ENCODE data around the gene ACD. TPM values are rescaled to one million over a fixed set of nuclear protein-coding genes. Genes with fewer than 3 reads are reported as not detected.

ACD gene
- total and polyA plus RNA-seq, 8 donors: 12.9 to 27.5 (median 23.2) TPM

GRCh38 chr16:67653128-67653788 lies 6.8 kb downstream of the ACD start:
- Histone ChIP-seq H3K27ac (no peak overlapping the region), H3K36me3 (peaks cover 0 to 23% of the 10 kb centered on the region in 2 donors), H3K4me1 (peaks cover 5 to 9% of the 10 kb centered on the region in 2 donors), H3K4me3 (peak overlapping the region in 1 of 2 donors; percentile 18), H3K27me3 (peaks cover 32 to 72% of the 10 kb centered on the region in 2 donors), H3K9me3 (no peaks in the 10 kb centered on the region)
- no peak for TF ChIP-seq CTCF (IDR thresholded peaks at IDR 0.05)
- ATAC-seq (no peak), DNase-seq (peak in 1 of 4 donors; percentile 80)
- intact Hi-C loops (cut with DNase I): loop anchor here in 1 of 2 donors (10.0 kb wide), 1 partner anchor 108 kb away; no protein-coding TSS in a partner anchor

GRCh38 chr16:67652578-67653127 lies 7.4 kb downstream of the ACD start:
- H3K4me1 ChIP-seq: peaks cover 5 to 9% of the 10 kb centered on the region in 2 donors
- no peak overlapping the region for H3K27ac ChIP-seq
- no peaks in the 10 kb centered on the region for H3K9me3 ChIP-seq
- peaks cover 0 to 17% of the 10 kb centered on the region in 2 donors for H3K36me3 ChIP-seq
- TF ChIP-seq CTCF (IDR thresholded peaks at IDR 0.05): no peak
- DNase-seq (peak in 1 of 4 donors; percentile 74), ATAC-seq (peak; percentile 65)
- H3K27me3 ChIP-seq: peaks cover 37 to 78% of the 10 kb centered on the region in 2 donors
- peak overlapping the region in 1 of 2 donors; percentile 18 for H3K4me3 ChIP-seq
- intact Hi-C loops (cut with DNase I): loop anchor here in 1 of 2 donors (10.0 kb wide), 1 partner anchor 108 kb away; no protein-coding TSS in a partner anchor

GRCh38 chr16:67651847-67652246 lies 8.2 kb downstream of the ACD start:
- H3K27ac ChIP-seq: no peak overlapping the region
- peaks cover 5 to 9% of the 10 kb centered on the region in 2 donors for H3K4me1 ChIP-seq
- peaks cover 0 to 8% of the 10 kb centered on the region in 2 donors for H3K36me3 ChIP-seq
- peak in 1 of 4 donors; percentile 45 for DNase-seq
- ATAC-seq: no peak
- H3K4me3 ChIP-seq: no peak overlapping the region
- H3K27me3 ChIP-seq: peaks cover 37 to 86% of the 10 kb centered on the region in 2 donors
- H3K9me3 ChIP-seq: no peaks in the 10 kb centered on the region
- intact Hi-C loops (cut with DNase I): loop anchor here in 1 of 2 donors (10.0 kb wide), 1 partner anchor 107 kb away; no protein-coding TSS in a partner anchor
- TF ChIP-seq CTCF (IDR thresholded peaks at IDR 0.05): no peak

GRCh38 chr16:67651039-67651438 lies 9.0 kb downstream of the ACD start:
- H3K27me3 ChIP-seq: peaks cover 37 to 93% of the 10 kb centered on the region in 2 donors
- ATAC-seq: no peak

More at GRCh38 chr16:67651039-67651438, 9.0 kb downstream of the ACD start:
- peak in 1 of 4 donors; percentile 41 for DNase-seq
- Histone ChIP-seq H3K4me3 (no peak overlapping the region), H3K36me3 (peaks cover 0 to under 1% of the 10 kb centered on the region in 2 donors), H3K27ac (no peak overlapping the region), H3K9me3 (no peaks in the 10 kb centered on the region), H3K4me1 (peaks cover 5 to 9% of the 10 kb centered on the region in 2 donors)
- intact Hi-C loops (cut with DNase I): loop anchor here in 1 of 2 donors (10.0 kb wide), 1 partner anchor 106 kb away; no protein-coding TSS in a partner anchor
- no peak for TF ChIP-seq CTCF (IDR thresholded peaks at IDR 0.05)

All from left lung (tissue), 10 donors.